ENCODE measurements around the gene RND1.
"Not testable (repeated sequence)": the region's sequence is repeated elsewhere in the genome, so short reads cannot be mapped to it uniquely, and the experiment has no call there.

Gene RND1

GRCh38 chr12:48866052-48866711 is 512 bp upstream of the RND1 start:
- DNase-seq, result no peak

- DNase-seq, result no peak
These were observed 2.4 kb downstream of the RND1 start for GRCh38 chr12:48863291-48863690.

- DNase-seq, result peak; percentile 20
These were observed 2.9 kb downstream of the RND1 start for GRCh38 chr12:48862760-48863159.

GRCh38 chr12:48861111-48861510 is 4.6 kb downstream of the RND1 start:
- DNase-seq, result no peak

DNA sequence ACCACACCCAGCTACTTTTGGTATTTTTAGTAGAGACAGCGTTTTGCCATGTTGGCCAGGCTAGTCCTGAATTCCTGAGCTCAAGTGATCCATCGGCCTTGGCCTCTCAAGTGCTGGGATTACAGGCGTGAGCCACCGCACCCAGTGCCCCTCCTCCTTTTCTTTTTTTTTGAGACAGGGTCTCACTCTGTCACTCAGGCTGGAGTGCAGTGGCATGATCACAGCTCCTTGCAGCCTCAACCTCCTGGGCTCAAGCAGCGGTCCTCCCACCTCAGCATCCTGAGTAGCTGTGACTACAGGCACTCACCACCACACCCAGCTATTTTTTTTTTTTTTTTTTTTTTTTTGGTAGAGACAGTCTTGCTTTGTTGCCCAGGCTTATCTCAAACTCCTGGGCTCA is 5.4 kb downstream of the RND1 start:
- not testable (repeated sequence) for DNase-seq

- no peak for DNase-seq
These were observed 6.1 kb downstream of the RND1 start for GRCh38 chr12:48859607-48860006.

- no peak for DNase-seq
These were observed 7.6 kb downstream of the RND1 start for GRCh38 chr12:48858043-48858442.

DNA sequence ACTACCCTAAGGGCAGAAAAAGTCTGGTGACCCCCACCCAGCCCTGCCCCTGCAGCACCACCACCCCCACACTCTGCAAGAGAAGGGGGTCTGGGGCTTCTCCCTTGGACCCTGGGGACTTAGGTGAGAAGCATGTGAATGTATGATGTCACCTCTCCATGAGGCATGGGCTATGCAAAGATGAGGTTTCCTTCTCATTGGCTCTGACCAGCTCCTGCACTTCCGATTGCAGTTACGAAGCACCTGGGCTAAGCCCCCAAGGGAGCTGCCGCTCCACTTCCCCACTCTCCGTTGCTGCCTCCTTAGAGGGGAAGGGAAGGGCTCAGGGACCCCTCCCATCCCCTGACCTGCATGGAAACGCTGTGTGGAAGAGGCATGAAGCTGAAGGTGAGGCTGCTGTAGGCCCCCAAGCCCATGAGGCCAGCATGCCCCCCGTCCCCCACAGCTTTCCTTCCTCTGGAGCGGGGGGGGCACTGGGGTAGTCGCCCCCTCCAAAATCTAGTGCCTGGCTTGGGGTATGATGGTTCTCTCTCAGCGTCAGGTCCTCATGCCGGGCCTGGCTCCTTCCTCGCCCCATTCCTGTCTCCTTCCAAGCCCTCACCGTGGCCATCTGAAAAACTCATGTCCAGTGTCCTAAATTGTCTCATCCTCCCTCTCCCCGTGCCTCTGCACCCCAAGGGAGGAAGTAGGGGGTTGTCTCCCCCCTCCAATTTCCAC is 8.2 kb downstream of the RND1 start:
- DNase-seq, result no peak

DNA sequence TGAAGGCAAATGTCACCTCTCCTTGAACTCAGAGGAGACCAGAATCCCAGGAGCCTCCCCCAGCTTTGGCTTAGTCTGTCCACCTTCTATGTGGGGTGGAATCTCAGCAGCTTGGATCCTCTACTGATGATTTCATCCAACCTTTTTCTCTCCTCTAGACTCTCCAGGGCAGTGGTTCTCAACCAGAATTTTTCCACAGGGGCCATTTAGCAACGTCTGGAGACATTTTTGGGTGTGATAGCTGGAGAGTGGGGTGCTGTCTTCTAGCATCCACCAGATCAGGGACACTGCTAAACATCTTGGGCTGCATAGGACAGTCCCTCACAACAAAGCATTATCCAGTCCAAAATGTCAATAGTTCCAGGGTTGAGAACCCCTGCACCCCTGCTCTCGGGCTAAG is 9.3 kb downstream of the RND1 start:
- no peak for DNase-seq

GRCh38 chr12:48854932-48855331 is 10.7 kb downstream of the RND1 start:
- DNase-seq, result not testable (repeated sequence)

GRCh38 chr12:48854488-48854887 is 11.2 kb downstream of the RND1 start:
- no peak for DNase-seq

DNA sequence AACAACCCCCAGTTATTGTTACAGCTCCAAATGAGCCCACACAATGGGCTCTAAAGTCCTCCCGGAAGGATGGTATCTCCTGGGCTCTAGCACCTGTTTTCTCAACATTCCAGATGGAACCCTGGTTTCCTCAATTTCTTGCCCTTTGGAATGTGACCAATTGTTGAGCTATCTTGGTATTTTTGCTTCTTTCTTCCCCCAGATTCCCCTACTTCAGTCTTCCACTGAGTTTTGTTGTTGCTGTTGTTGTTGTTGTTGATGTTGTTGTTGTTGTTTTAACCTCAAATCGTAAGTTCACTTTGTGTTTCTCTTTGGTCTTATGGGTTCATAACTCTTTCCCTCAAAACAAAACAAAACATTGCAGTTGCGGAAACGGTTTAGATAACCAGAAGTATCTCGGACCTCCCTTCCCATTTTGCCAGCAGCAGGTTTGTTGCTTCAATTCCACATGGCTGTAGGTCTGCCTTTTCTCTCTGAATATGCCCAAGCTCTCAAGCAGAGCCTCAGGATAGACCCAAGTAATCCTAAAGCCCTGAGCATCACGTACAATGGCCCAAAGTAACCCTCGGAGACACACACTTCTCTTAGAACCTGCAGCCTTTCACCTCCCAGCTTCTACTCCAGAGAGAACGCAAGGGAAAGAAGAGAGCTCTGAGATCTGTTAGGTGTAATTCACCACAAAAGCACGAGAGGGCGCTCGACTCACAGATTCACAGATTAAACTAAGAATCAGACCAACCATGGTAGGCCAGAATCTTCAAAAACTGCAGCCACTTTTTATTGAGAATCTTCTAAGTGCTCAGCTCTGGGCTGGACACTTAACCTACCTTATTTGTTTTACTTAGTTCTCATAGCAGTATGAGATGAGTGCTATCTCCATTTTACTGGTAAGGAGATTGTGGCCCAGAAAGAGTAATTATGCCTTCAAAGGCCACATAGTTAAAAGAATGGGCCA is 12.7 kb downstream of the RND1 start:
- DNase-seq, result peak; percentile 95

DNA sequence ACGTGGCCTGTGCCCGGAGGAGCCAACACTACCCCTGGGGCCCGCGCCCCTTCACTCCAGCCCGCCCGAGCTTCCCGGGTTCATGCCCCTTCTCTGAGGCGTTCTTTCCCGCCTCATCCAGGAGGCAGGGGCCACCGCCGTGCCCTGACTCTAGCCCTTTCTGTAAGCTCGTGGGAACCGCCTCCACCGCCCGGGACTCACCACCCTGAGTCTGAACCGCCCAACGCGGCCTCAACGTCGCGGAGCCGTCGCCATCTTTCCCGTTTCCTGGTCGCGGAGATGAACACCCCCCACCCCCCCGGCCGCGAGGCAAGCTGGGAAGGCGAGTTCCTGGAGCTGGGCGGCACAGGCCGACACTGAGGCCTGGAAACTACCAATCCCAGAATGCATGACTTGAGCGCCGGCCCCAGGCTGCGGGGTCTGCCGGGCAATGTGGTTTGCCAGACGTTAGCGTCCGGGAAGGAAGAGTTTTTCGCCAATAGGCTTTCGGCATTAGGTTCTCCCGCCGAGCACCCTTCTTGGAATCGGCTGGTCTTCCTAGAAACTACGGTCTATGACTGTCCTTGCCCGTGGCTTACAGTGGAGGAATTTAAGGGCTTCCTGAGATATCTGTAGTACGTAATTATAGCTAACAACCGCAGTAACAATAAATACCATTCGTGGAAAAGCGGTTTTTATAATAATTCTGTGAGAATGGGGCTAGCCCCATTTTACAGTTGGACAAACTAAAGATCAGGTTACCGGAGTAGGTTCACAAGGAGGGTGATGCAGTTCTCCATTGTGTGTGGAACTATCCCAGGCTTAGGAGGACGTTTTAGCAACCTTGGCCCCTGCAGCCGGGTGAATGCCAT is 13.6 kb downstream of the RND1 start, which contains the start of gene DDX23:
Gene DDX23 (minus strand): TSS at position 281 of the 851 bp plus-strand sequence. CDS start 6,381 bp downstream, outside the sequence.
- peak; percentile 97 for DNase-seq

DNA sequence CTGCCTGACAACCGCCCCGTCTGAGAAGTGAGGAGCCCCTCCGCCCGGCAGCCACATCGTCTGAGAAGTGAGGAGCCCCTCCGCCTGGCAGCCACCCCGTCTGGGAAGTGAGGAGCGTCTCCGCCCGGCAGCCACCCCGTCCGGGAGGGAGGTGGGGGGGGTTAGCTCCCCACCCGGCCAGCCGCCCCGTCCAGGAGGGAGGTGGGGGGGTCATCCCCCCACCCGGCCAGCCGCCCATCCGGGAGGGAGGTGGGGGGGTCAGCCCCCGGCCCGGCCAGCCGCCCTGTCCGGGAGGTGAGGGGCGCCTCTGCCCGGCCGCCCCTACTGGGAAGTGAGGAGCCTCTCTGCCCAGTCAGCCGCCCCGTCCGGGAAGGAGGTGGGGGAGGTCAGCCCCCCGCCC is 23.6 kb downstream of the RND1 start:
- not testable (repeated sequence) for DNase-seq

- no peak for DNase-seq
These were observed 27.6 kb downstream of the RND1 start for GRCh38 chr12:48838048-48838447.

DNA sequence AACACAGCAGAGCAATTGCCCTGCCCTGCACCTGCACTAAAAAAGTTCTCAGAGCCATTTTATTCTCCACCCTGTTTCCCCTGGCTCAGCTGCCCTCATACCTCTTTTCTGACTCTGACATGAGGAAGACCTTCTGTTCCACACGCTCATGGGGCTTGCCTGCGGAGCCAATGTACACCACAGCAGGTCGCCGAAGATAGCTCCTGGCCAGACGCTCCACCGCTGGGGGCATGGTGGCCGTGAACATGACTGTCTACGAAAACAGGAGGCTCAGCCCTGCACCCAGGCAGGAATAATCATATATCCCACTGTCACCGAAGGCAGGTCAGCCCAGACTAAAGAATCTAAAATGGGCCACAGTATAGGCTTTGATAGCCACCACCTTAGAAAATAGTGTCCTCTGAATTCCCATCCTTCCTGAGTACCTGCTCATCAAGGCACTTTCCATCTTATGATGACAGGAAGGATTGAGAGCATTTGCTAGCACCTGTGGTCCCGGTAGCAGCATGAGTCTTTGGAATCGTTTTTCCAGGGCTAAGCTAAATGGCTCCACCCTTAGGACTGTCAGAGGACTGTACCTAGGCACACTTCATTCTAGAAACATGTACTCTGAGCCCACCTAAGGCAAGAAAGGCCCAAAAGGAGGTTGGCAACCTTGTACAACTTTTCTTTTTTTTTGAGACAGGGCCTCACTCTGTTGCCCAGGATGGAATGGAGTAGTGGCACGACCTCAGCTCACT is 33.2 kb downstream of the RND1 start:
- DNase-seq, result no peak

- DNase-seq, result no peak
These were observed 34.4 kb downstream of the RND1 start for GRCh38 chr12:48831257-48831656.

GRCh38 chr12:48828841-48829575 is 36.7 kb downstream of the RND1 start:
- no peak for DNase-seq

DNA sequence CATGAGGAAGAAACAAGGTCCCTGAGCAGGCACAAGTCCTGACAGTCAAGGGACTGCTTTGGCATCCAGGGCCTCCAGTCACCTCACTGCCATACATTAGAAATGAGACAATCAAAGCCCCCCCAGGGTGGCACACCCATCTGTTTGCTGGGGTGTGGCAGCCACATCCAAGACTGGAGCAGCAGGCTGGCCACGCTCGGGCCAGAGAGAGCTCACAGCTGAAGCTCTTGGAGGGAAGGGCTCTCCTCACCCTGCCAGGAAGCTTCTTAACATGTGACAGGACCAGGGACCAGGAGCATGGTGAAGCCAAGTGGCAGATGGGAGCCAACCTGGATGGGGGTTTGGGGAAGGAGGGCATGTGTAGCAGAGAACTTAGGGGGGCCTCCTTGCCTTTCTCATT is 37.4 kb downstream of the RND1 start:
- DNase-seq, result no peak

- DNase-seq, result no peak
These were observed 38.1 kb downstream of the RND1 start for GRCh38 chr12:48827513-48828096.
